Glomerular endothelial cell (primary cell): ENCODE results near the gene MICAL2. TPM values are rescaled to one million over a fixed set of nuclear protein-coding genes. Genes with fewer than 3 reads are reported as not detected.

Source experiments
- DNase-seq: peaks from one replicate; pipeline ENCODE4 v3.0.0-alpha.2; 2011; ENCODE audit warnings: low read depth, low spot score; ENCODE audit errors: extremely low read depth
- total RNA-seq: library from RNA; depleted of rRNA; stranded (reverse); fragments of >200 nt; gene quantifications from 2 replicates; pipeline ENCODE4 v1.2.3, GENCODE V29; 2015

Gene MICAL2
- total RNA-seq, 1 donor from 2014 or later = 252 TPM

DNA sequence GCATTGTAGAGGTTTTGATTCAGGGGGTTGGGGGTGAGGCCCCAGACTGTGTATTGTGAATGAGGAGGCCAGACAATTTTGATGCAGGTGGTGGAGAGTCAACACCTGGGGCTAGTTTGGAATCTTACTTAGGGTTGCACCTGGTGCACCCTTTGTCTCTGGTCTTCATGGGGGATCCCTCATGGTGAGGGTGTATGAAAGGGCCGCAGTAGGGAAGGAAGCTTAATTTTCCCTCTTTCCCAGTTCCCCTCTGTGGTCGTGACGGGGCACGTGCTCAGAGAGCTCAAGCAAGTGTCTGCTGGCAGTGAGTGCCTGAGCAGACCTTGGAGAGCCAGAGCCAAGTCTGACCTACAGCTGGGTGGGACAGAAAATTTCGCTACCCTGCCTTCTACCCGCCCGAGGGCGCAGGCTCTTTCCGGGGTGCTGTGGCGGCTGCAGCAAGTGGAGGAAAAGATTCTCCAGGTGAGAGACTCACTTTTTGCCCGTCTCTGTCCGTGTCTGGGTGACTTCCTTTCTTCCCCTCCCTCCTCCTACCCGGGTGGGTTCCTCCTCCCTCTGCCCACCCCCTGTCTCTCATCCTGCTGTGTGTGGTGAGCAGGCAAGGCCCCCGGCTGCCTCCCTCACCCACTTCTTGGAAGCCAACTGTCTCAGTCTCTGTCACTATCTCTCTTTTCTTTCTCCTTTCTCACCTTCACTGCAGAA, 131.7 kb downstream of the MICAL2 start:
- no peak for DNase-seq

DNA sequence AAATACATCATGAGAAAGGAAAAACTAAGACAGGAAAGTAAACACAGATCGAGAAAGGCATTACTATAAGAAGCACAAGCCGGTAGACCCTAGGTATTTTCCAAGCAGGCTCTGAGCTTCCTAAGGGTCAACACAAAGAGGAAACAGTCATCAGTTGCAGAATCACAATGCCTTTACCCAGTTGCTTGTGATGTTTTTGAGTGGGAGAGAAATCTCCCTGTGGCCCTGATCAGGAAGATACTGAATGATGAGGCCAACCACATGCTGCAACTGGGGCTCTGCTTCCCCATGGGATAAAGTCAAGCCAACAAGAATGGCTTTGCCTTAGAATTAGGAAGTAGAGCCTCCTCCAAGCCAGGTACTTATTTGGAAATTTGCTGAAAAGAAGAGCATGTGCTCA, 132.6 kb downstream of the MICAL2 start:
- no peak for DNase-seq

DNA sequence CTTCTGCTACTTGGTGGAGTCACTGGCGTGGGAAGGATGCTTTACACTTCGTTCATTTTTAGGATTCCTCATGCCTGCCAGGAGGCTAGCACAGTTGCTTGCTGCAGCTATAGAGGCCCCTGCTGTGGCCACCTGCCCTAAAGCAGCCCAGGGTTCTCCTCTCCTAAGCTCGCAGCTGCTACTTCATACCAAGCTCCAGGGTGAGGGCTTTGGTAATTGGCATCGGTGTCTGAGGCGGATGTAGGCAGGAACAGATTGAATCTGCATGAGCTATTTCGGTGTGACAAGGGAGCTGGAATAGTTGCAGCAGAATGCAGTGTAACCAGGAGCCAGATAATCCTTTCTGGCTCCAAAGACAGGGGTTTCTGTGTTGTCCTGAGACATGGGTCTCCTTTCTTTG, 133.1 kb downstream of the MICAL2 start:
- no peak for DNase-seq

DNA sequence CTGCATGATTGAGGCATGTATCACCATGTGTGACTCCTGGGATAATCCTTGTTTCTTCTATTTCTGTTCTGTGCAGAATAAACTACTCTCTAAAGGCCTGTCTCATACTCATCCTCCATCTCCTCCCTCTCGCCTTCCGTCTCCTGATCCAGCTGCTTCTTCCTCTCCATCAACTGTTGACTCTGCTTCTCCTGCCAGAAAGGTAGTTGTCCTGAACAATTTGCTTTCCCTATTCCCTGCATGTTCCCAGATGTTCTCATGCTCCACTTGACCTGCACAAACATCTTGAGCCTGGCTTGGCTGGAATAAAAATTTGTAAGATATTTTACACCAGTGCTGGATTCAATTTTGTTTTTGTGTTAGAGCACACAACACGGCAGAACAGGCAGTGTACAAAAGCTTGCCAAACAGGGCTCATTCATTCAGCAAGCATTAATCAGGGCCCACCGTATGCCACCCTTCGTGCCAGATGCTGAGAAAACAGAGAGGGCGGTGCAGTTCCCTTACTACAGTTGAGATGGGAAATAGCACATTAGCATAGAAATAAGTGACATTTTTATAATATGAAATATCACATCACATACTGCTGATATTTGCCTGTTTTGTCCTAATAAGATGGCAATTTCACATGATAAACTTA, 133.6 kb downstream of the MICAL2 start:
- no peak for DNase-seq

DNA sequence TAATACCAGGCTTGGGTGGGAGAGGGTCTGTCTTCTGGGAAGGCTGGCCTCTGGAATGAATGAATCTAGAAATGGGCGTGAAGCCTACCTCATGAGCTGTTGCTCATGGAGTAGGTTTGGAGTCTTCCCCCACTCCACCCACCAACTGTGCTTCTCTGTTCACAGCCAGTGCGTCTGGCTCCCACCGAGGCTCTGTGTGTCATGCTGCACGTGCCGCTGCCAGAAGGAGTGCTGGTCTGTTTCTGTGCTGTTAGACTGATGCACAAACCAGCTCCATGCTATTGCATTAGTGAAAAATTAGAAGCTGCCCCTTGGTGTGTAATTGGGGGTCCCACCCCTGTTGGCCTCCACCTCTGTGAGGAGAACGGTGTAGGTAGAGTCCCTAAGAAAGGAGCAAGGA, 134.7 kb downstream of the MICAL2 start:
- no peak for DNase-seq

DNA sequence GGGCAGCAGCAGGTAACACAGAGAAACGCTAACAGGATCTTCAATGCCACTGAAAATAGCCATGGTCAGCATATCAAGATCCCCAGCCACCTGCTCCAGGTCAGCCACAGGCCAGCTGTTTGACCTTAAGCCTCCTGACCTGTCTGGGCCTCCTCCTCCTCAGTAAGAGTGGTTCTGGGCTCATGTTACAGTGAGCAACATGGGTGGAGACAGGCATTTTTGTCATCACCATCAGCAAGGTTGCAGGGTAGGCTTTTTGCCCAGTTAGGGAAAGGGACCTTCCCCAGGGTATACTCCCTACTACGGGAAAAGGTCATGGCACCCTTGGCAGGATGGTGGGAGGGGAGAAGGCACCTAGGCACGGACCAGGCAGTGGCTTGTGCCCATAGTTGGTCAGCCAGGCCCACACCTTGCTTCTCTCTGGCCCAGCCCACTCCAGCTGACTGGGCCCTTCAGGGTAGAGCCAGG, 135.2 kb downstream of the MICAL2 start:
- no peak for DNase-seq

DNA sequence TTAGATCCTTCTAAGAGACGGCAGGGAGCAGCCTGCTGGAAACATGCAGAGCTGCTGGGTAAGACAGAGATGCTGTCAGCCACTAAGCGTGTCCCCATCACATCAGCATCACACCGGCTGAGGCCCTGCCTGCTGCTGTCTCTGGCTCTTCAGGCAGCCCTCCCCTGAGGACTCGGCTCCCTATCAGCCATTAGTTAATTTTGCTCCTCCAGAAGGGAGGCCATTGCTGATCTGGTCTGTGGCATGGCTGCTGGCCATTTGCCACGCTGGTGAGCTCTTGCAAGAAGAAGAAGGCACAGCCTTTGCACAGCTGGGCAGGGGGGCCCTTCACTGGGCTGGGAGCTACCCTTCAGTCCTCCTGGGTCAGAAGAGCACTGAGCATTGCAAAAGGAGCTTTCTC, 135.8 kb downstream of the MICAL2 start:
- DNase-seq = no peak

DNA sequence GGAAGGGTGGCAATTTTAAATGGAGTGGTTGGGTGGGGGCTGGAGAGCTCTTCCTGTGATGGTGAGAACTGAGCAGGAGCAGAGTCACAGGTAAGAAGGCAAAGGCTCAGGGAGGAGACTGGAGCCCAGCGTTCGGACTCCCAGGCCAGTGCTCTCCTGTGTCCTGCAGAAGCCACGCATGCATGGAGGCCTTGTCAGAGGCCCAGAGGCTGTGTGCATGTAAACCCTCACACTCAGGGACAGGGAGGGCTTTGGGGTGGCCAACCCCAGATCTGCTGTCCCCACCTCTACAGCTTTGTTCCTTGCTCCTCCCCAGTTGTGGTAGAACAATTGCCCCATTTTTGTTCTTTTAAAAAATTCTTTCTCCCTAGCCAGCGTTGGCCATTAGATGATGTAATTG, 136.6 kb downstream of the MICAL2 start:
- DNase-seq = no peak

DNA sequence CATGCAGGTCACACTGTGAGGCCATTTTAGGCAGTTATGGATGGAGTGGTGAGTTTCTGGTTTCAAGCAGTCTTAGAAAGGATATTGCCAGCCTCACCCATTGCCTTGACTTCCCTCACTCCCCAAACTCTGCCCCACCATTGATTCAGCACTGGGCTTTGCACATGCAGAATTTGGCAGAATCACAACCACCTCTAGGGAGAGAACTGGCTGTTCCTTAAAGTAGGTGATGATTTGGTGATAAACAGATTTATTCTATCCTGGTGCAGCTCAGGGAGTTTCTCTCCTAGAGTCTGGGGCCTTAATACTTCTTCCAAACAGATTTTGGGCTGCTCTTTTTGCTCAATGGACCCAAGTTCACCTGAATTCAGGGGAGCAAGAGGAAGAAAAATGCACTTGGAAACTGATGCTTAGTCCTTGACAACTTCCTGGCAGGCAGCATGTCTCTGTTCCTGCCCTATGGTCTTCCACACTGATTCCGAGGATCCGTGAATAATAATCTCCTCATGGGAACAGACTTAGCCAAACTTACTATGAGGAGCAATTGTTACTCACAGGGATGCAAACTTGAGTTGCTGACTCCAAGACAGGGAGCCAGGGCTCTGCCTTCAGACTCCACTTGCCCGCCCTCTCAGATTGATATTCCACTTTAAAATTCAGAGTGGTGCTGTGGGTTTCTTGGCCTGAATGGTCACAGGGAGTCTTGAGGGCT, 137.3 kb downstream of the MICAL2 start:
- no peak for DNase-seq

DNA sequence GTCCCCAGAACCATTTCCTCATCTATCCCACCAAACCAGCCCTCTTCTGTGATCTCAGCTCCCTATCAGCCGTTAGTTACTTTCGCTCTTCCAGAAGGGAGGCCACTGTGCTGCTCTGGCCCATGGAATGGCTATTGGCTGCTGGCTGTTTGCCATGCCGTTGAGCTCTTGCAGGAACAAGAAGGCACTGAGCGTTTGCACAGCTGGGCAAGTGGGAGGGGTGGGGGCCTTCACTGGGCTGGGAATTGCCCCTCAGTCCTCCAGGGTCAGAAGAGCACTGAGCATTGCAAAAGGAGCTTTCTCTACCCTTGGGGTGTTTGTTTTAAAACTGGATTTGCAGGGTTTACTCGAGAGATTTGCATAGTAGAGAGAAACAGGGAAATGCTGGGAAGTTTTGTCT, 137.9 kb downstream of the MICAL2 start:
- DNase-seq = no peak

DNA sequence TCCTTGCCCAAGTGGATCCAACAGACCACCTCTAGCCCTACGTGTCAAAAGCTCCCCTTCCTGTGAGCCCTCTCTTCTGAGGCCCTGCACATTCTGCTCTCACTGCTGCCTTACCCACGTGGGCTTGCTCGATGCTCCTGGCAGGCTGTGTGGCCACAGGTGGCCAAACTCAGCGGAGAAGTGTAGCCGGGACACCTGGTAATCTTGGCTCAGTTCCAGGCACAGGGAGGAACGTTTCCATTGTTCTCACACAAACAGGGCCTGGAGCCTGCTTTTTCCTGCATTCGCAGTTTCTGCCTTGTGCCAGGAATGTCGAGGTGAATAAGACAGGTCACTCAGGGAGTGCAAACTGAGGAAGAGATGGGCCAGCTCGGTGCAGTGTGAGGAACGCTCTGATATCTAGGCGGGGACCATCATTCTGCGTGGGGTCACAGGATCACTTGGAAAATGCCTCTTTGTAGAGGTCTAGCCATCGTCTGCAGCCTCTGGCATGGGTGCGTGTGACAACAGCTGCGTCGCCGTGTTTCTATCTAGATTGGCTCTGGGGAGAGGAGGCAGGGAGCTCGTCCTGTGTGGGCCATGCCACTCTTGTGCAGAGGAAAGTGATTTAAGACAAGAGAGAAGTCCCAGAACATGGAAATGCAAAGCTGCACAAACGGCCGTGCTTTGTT, 139.3 kb downstream of the MICAL2 start:
- DNase-seq = no peak

DNA sequence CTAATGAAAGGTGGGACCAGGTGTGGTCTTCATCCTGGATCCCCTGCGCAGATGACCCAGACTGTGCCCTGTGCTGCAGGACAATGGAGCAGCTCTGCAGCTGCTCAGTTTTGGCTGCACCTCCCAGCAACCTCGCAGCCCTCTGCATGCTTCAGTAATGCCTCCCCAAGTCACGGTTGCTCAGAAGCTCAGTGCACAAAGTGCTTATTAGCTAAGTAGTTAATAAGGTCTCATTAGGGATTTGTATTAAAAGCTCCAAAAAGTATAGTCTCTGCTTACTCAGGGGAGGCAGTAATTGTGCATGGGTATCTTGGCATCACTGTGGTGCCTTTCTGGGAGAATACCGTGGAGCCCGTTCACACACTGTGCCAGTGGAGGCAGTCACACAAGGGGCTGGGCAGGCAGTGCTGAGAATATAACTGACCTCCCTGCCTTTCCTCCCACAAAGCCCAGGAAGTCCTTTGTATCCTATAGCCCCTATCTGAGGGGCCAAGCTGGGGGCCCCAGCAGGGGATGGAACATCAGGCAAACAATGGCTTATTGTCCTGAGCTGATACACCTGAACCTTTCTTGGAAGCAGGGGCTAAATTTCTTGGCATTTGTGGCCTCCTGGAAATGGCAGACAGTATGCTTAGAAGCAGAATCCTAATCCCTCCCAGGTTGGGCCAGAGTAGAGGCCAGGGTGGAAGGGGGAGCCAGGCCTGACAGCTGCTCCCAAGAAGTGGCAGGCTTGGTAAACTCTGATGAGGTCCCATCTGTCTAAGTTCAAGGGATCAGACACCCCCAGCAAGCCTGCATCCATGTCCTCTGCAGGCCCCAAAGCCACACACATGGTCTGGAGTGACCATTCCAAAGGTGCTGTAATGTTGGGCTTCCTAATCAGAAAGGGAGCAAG, 141.5 kb downstream of the MICAL2 start:
- DNase-seq = no peak

DNA sequence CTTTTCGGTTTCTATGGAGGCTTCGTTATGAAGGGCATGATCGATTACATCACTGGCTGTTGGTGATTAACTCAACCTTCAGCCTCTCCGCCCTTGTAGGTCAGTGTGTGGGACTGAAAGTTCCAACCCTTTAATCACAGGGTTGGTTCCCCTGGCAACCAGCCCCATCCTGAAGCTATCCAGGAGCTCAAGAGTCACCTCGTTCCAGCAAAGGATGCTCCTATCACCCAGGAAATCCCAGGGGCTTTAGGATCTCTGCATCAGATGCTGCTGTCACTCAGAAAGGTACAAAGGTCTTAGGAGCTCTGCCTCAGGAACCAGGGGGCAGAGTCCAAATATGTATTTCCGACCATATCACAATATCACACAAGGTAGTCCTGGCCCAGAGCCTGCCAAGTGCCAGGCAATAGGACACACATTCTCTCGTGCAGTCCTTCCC, 143.5 kb downstream of the MICAL2 start:
- DNase-seq = no peak

DNA sequence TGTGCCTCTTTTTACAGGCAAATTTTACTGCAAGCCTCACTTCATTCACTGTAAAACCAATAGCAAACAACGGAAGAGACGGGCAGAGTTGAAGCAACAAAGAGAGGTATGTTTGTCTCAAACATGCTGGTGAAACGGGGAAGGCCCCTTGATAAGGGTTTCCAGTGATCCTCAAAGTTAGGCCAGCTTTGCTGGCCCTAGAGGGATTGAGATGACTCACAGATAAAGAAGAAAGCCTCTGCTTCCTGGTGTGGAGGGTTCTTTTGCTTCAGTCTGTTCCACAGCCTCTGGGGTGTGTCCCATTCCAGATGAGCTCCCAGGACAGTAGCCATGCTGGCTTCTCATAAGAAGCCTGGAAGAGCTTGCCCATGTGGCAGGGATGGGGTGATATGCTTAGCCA, 148.1 kb downstream of the MICAL2 start:
- no peak for DNase-seq

DNA sequence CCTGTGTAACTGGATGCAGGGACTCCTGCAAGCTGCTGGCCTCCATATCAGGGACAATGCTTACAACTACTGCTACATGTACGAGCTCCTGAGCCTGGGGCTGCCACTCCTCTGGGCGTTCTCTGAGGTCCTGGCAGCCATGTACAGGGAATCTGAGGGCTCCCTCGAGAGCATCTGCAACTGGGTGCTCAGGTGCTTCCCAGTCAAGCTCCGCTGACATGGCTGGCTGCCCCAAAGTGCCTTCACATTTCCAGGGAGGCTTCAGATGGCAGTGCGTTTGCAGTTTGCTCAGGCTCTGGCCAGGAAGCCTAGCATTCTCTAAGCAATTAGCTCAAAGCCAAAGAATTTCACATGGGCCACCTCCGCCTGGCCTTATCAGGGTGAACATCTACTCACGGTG, 149.6 kb downstream of the MICAL2 start:
- no peak for DNase-seq

DNA sequence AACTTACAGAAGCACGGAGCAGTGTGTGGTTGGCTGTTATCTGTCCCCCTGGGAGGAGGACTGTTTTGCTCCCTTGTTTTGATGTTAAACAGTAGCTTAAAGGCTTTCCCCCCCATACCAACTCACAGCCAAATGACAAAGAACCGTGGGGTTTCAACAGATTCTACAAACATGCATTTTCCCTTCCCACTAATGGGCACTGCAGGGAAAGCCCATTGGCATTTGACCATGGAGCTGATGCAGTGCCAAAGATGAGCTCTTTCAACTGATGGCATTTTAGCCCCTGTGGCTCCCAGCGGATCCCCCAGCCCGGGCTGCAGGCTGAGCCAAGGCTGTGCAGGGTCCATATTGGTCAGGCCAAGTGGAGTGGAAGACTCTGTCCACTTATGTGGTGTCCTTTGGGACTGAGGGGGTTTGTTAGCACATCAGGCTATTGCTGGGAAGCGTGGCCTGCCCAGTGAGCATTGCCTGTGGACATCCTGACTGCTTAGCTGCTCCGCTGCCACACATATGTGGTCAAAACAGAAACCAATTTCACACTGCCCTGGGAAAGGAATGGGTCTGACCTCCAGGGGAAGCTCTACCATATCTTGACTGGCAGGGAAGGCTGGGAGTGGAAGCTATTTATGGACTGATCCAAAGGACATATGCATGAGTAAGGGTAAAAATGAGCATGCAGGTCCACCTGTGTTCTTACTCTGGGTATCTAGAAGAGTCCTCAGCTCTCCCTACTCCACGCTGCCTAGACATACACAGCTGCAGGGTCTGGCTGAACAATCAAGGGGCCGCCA, 150.5 kb downstream of the MICAL2 start:
- no peak for DNase-seq

DNA sequence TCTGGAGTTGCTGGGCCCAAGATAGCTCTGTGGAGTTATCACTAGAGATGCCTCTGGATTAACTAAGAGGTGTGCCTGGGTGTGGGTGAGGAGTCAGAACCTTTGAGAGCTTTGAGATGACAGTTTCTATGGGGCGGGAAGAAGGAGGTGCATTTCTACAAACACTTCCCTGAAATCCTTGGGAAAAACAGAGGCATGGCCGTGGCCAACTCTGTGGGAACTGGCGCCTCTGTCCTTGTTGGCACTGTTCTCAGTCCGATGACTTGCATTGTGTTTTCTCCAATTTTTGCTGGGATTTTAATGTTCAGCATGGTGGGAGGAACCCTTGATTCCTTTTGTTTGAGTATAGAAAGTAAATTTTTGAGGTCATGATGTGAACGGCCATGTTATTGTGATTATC, 151.2 kb downstream of the MICAL2 start:
- no peak for DNase-seq

DNA sequence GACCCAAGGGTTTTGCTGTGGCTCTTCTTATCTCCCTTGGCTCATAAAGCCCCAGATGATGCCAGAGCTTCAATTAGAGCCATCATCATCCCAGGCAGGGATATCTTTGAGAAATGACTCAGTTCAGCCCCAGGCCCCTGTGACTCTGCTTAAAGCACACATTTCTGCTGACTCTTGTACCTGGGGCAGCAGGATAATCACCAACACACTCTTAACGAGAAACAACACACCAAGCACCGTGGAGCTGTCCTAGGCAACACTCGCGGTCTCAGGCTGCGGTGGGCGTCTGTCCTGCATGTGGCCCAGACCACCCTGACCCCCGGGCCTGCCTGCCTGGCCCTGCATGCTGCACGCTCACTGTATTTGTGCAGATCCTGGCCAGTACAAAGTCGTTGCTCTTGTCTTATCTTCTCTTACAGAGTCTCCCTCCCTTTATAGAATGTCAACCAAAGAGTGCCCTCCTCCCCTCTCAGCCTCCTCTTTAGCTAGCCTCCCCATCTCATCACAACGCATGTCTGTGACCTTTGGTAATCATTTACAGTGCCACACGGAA, 152.8 kb downstream of the MICAL2 start:
- no peak for DNase-seq

DNA sequence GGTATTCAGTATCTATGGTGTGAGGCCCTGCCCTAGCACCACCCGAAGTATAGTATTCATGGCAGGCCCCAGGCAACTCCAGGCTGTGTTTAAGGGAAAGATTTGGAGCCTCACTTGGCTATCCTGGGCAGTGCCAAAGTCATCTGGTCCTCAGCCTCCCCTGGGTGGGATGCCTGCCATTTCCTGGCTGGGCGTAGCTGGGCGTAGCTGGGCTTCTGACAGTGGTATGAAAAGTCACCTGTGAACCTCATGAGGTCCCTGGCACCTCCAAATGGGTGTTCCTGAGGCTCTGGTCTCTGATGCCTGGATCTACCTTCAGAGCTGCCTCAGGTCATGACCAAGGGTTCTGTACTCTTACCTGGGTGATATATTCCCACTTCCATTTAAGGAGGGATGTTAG, 154.0 kb downstream of the MICAL2 start:
- DNase-seq = no peak
